HG03442 (cell line): ENCODE results near the gene GPR156.
"Not testable (repeated sequence)": the region's sequence is repeated elsewhere in the genome, so short reads cannot be mapped to it uniquely, and the experiment has no call there.

Source experiments
- ATAC-seq: cut with Tn5 transposase; IDR thresholded peaks from one replicate; pipeline ENCODE4 v1.9.1; 2021; ENCODE audit warnings: mild to moderate bottlenecking, moderate library complexity; ENCODE audit not compliant: unreplicated experiment

GPR156 gene

GRCh38 chr3:120275618-120276017, 9.4 kb downstream of the GPR156 start:
- no peak for ATAC-seq

- no peak for ATAC-seq
Observed at GRCh38 chr3:120274739-120275167, 10.3 kb downstream of the GPR156 start.

GRCh38 chr3:120272286-120272685, 12.7 kb downstream of the GPR156 start:
- ATAC-seq, result no peak

- no peak for ATAC-seq
Observed at GRCh38 chr3:120265989-120266388, 19.0 kb downstream of the GPR156 start.

GRCh38 chr3:120264963-120265362, 20.1 kb downstream of the GPR156 start:
- ATAC-seq, result no peak

GRCh38 chr3:120263792-120264191, 21.2 kb downstream of the GPR156 start:
- ATAC-seq, result no peak

GRCh38 chr3:120258009-120258408, 27.0 kb downstream of the GPR156 start:
- no peak for ATAC-seq

GRCh38 chr3:120245386-120245785, 39.6 kb downstream of the GPR156 start:
- ATAC-seq, result no peak

- ATAC-seq, result no peak
Observed at GRCh38 chr3:120244834-120245225, 40.2 kb downstream of the GPR156 start.

- no peak for ATAC-seq
Observed at GRCh38 chr3:120239644-120240043, 45.4 kb downstream of the GPR156 start.

- ATAC-seq, result no peak
Observed at GRCh38 chr3:120227710-120228347, 57.2 kb downstream of the GPR156 start.

GRCh38 chr3:120224237-120224636, 60.8 kb downstream of the GPR156 start:
- no peak for ATAC-seq

- no peak for ATAC-seq
Observed at GRCh38 chr3:120218981-120219380, 66.0 kb downstream of the GPR156 start.

- ATAC-seq, result not testable (repeated sequence)
Observed at GRCh38 chr3:120216633-120217032, 68.4 kb downstream of the GPR156 start.

GRCh38 chr3:120214176-120214575, 70.8 kb downstream of the GPR156 start:
- ATAC-seq, result no peak

- ATAC-seq, result no peak
Observed at GRCh38 chr3:120212505-120212904, 72.5 kb downstream of the GPR156 start.

GRCh38 chr3:120209425-120209824, 75.6 kb downstream of the GPR156 start:
- ATAC-seq, result no peak

GRCh38 chr3:120204338-120204737, 80.7 kb downstream of the GPR156 start:
- ATAC-seq, result no peak

GRCh38 chr3:120203621-120204020, 81.4 kb downstream of the GPR156 start:
- no peak for ATAC-seq

GRCh38 chr3:120203016-120203415, 82.0 kb downstream of the GPR156 start:
- ATAC-seq, result no peak

- ATAC-seq, result no peak
Observed at GRCh38 chr3:120202363-120202762, 82.7 kb downstream of the GPR156 start.

- no peak for ATAC-seq
Observed at GRCh38 chr3:120200493-120201235, 84.4 kb downstream of the GPR156 start.
